HepG2 (cell line): ENCODE measurements around the gene ISG20L2. TPM values are rescaled to one million over a fixed set of nuclear protein-coding genes. Genes with fewer than 3 reads are reported as not detected.

Experiments
- ATAC-seq: fragments of 200-7000 bp; cut with Tn5 transposase; 3 replicates; pipeline ENCODE4 v1.9.1; 2020; ENCODE audit warnings: mild to moderate bottlenecking, moderate library complexity
- BruUV-seq: library from RNA; stranded (reverse); fragments of 400-500 nt; replicated peaks from 2 replicates; lab custom pipeline; 2021; lab: Mats Ljungman, UMichigan
- CTCF ChIA-PET: fragments of 300-600 bp; formaldehyde crosslinking; extraction: SDS; loops from one replicate; lab custom pipeline; 2021; ENCODE audit warnings: low total read pairs, inconsistent platforms, low intra/inter-chr PET ratio; lab: Yijun Ruan, JAX
- POLR2A ChIA-PET: fragments of 350-600 bp; sonication (Branson Sonifier 250); formaldehyde crosslinking; loops from one replicate; lab custom pipeline; 2020; ENCODE audit warnings: antibody characterized with exemption, inconsistent platforms; lab: Yijun Ruan, JAX
- DNase-seq: peaks from one replicate; pipeline ENCODE4 v3.0.0-alpha.2; 2015; ENCODE audit warnings: low spot score
- FAIRE-seq: peaks from 3 replicates; lab custom pipeline; 2011; peaks lifted over from hg19 to GRCh38; lab: Jason Lieb, UNC
- H2AFZ ChIP-seq: one replicate; pipeline ENCODE4 v1.6.1; 2011; ENCODE audit warnings: low read length, inconsistent platforms
- H3K27ac ChIP-seq: fragments of 300-600 bp; 3 replicates; pipeline ENCODE4 v1.8.0; 2011; ENCODE audit warnings: mixed run types, mild to moderate bottlenecking, mixed read lengths, low read length, inconsistent platforms; ENCODE audit not compliant: insufficient read depth; ENCODE audit errors: extremely low read length
- H3K27me3 ChIP-seq, 2 experiments: fragments of 200-600 bp in 1 of 2; 2 replicates in 1 of 2; 3 replicates in 1 of 2; pipeline versions ENCODE4 v1.6.0 to v1.8.0; 2011; ENCODE audit warnings: low read length in 2 of 2, mild to moderate bottlenecking in 2 of 2, moderate library complexity in 2 of 2, inconsistent platforms in 1 of 2; ENCODE audit not compliant: insufficient read depth in 2 of 2, control insufficient read depth in 1 of 2
- H3K36me3 ChIP-seq, 2 experiments: fragments of 200-600 bp in 1 of 2; replicated peaks in 1 of 2; 2 replicates in 1 of 2; 3 replicates in 1 of 2; pipeline versions ENCODE4 v1.5.1 to v1.8.0; 2011; ENCODE audit warnings: low read length in 2 of 2, inconsistent platforms in 1 of 2; ENCODE audit not compliant: insufficient read depth in 2 of 2, control insufficient read depth in 1 of 2
- H3K4me1 ChIP-seq: 2 replicates; pipeline ENCODE4 v1.5.1; 2012; ENCODE audit warnings: low read length, inconsistent platforms; ENCODE audit not compliant: insufficient read depth
- H3K4me2 ChIP-seq: 2 replicates; pipeline ENCODE4 v1.6.0; 2011; ENCODE audit warnings: low read depth, low read length, inconsistent platforms
- H3K4me3 ChIP-seq, 3 experiments: fragments of 200-600 bp in 1 of 3; sonication (generic), shearing (Covaris generic) in 1 of 3; replicated peaks in 1 of 3; 2 replicates each; pipeline ENCODE4 v1.5.1; 2011 to 2016; ENCODE audit warnings: low read length in 3 of 3, inconsistent platforms in 2 of 3, low read depth in 2 of 3, mild to moderate bottlenecking in 2 of 3, control low read depth in 1 of 3, mixed read lengths in 1 of 3; ENCODE audit not compliant: insufficient read depth in 1 of 3
- H3K79me2 ChIP-seq: one replicate; pipeline ENCODE4 v1.6.1; 2011; ENCODE audit warnings: low read length, inconsistent platforms; ENCODE audit not compliant: insufficient read depth
- H3K9ac ChIP-seq: 2 replicates; pipeline ENCODE4 v1.6.0; 2011; ENCODE audit warnings: mild to moderate bottlenecking, low read depth, low read length, inconsistent platforms; ENCODE audit not compliant: insufficient read depth
- H3K9me3 ChIP-seq: 2 replicates; pipeline ENCODE4 v1.5.1; 2012; ENCODE audit warnings: mild to moderate bottlenecking, low read length
- H4K20me1 ChIP-seq: 2 replicates; pipeline ENCODE4 v1.6.0; 2011; ENCODE audit warnings: inconsistent platforms, mild to moderate bottlenecking, low read length, moderate library complexity; ENCODE audit not compliant: insufficient read depth
- GABPB1 ChIP-seq: IDR thresholded peaks from 2 replicates; pipeline ENCODE4 v1.6.1; 2016; ENCODE audit warnings: mild to moderate bottlenecking, missing genetic modification reagents, moderate library complexity, missing compliant biosample characterization
- PATZ1 ChIP-seq: sonication (generic); formaldehyde crosslinking; IDR thresholded peaks from 2 replicates; pipeline ENCODE4 v1.4.0; 2020; ENCODE audit warnings: missing genetic modification reagents
- ZNF30 ChIP-seq: sonication (generic); formaldehyde crosslinking; IDR thresholded peaks from 2 replicates; pipeline ENCODE4 v1.5.0; 2020; ENCODE audit warnings: mild to moderate bottlenecking, missing genetic modification reagents
- WGBS: methylation state at CpG from one replicate; pipeline ENCODE4 v1.1.6; 2017; ENCODE audit warnings: low lambda C conversion rate; 5-methylcytosine and 5-hydroxymethylcytosine counted together
- in situ Hi-C: cut with HindIII; loops from 2 replicates; pipeline ENCODE4 v1.10.0; 2017; ENCODE audit warnings: low pct_unique_long_range_greater_than_20kb; ENCODE audit not compliant: extremely low pct_ligation_motif_present
- intact Hi-C: fragments of 100-400 bp; cut with micrococcal nuclease; formaldehyde crosslinking; loops from one replicate; pipeline ENCODE4 v1.10.0; 2022; ENCODE audit not compliant: unreplicated experiment
- polyA plus RNA-seq, 8 experiments: library from polyadenylated mRNA; depleted of rRNA in 3 of 8; stranded (reverse) in 7 of 8; unstranded in 1 of 8; fragments of >200 nt; fragmentation: Illumina TruSeq in 4 of 8; extraction: Trizol in 4 of 8; gene quantifications; 2 replicates each; pipeline versions ENCODE4 v1.2.1 to v1.2.3, GENCODE V29; 2011 to 2016; ENCODE audit warnings: low read depth in 4 of 8, missing spikeins in 1 of 8, mixed read lengths in 1 of 8; ENCODE audit not compliant: insufficient read depth in 1 of 8
- total RNA-seq, 5 experiments: library from RNA; depleted of rRNA; stranded (reverse); fragments of >200 nt; fragmentation: Illumina TruSeq; extraction: Trizol; gene quantifications; 2 replicates each; pipeline ENCODE4 v1.2.3, GENCODE V29; 2016; ENCODE audit warnings: low read depth in 1 of 5

The ISG20L2 gene
- total and polyA plus RNA-seq, 2 of the 13 experiments (the other 11 are each of a cell fraction or from before 2014, with no cell fraction given), result 19.8 to 21.3 TPM

GRCh38 chr1:156706657-156707416 is 21.7 kb downstream of the ISG20L2 start:
- Histone ChIP-seq H3K4me2 (peak overlapping the region; percentile 91), H3K9me3 (no peaks in the 10 kb centered on the region), H4K20me1 (no peaks in the 10 kb centered on the region), H3K4me1 (peaks cover 25% of the 10 kb centered on the region), H2AFZ (no peak overlapping the region), H3K9ac (no peak overlapping the region; the same call in 1 of the 2 replicates), H3K27ac (no peak overlapping the region), H3K36me3 (no peaks in the 10 kb centered on the region), H3K79me2 (no peaks in the 10 kb centered on the region), H3K4me3 (peak overlapping the region; percentile 41 to 66 (median 52); a peak in 5 of 6 replicates), H3K27me3 (peaks cover 11 to 71% of the 10 kb centered on the region in 2 experiments)
- no peak for FAIRE-seq
- DNase-seq, result no peak
- no TSS peak for BruUV-seq
- in situ Hi-C loops, result no loop called here
- TF ChIP-seq PATZ1 (CRISPR knock-in tag), result peak; percentile 35; the same call in 1 of the 2 replicates
- TF ChIP-seq GABPB1, result peak; percentile 28; the same call in 1 of the 2 replicates
- no peak for TF ChIP-seq ZNF30 (CRISPR knock-in tag)
- POLR2A ChIA-PET, result interaction anchor here (1.1 to 3.2 kb wide), 5 partner anchors 15 to 46 kb away, joined by 3 to 20 read pairs (median 3); partner anchors contain the start of genes ISG20L2 and METTL25B
- CTCF ChIA-PET, result interaction anchor here (0.7 to 3.0 kb wide), 3 partner anchors 14 to 19 kb away, joined by 3 to 30 read pairs (median 6); no protein-coding TSS in a partner anchor
- intact Hi-C loops, result loop anchor here (1.0 kb wide), 1 partner anchor 18 kb away; no protein-coding TSS in a partner anchor
- ATAC-seq, result peak; percentile 19
- WGBS, result 6% methylated on average over 14 of the region's 29 CpGs
